LNCaP clone FGC (cell line): ENCODE results near the gene ZSCAN20.

Experiments
- DNase-seq: peaks from one replicate; pipeline ENCODE4 v3.0.0-alpha.2; 2011; ENCODE audit warnings: low read depth
- H3K4me3 ChIP-seq: 2 replicates; pipeline ENCODE4 v1.5.1; 2011; ENCODE audit warnings: mild to moderate bottlenecking, low read depth, low read length, control low read depth
- CTCF ChIP-seq: IDR thresholded peaks from 2 replicates; pipeline ENCODE4 v1.5.1; 2012; ENCODE audit warnings: mild to moderate bottlenecking; ENCODE audit not compliant: control insufficient read depth, insufficient read depth; ENCODE audit errors: extremely low read depth

ZSCAN20 gene

GRCh38 chr1:33472269-33472980 lies at the start of gene ZSCAN20:
ZSCAN20 (plus strand) TSS chr1:33472645; CDS start chr1:33479289, 6,644 bp downstream.
- TF ChIP-seq CTCF = no peak
- peak; percentile 95 for DNase-seq
- peak within 1 kb of the TSS; percentile 87 for H3K4me3 ChIP-seq

GRCh38 chr1:33424205-33424604 lies 48.2 kb upstream of the ZSCAN20 start:
- no peak for TF ChIP-seq CTCF
- DNase-seq = no peak
- H3K4me3 ChIP-seq = no peak overlapping the region

- TF ChIP-seq CTCF = no peak
- no peak overlapping the region for H3K4me3 ChIP-seq
- DNase-seq = no peak
These were observed 47.8 kb upstream of the ZSCAN20 start for GRCh38 chr1:33424610-33425009.

- TF ChIP-seq CTCF = no peak
- no peak for DNase-seq
- no peak overlapping the region for H3K4me3 ChIP-seq
These were observed 46.5 kb upstream of the ZSCAN20 start for GRCh38 chr1:33425900-33426299.

- DNase-seq = no peak
- no peak overlapping the region for H3K4me3 ChIP-seq
- no peak for TF ChIP-seq CTCF
These were observed 45.5 kb upstream of the ZSCAN20 start for GRCh38 chr1:33426916-33427315.

- DNase-seq = no peak
- no peak for TF ChIP-seq CTCF
- no peak overlapping the region for H3K4me3 ChIP-seq
These were observed 43.8 kb upstream of the ZSCAN20 start for GRCh38 chr1:33428661-33429060.

- no peak for DNase-seq
- peak overlapping the region; percentile 68 for H3K4me3 ChIP-seq
- no peak for TF ChIP-seq CTCF
These were observed 43.1 kb upstream of the ZSCAN20 start for GRCh38 chr1:33429332-33429731.
